SU-DHL-6 (cell line): ENCODE measurements around the gene CHST13.

Experiments used
- H2AFZ ChIP-seq: fragments of 200-600 bp; sonication (generic); 2 replicates; pipeline ENCODE4 v1.6.1; 2014; ENCODE audit warnings: low read depth, mild to moderate bottlenecking, moderate library complexity, mixed read lengths, antibody characterized with exemption, low read length; ENCODE audit not compliant: severe bottlenecking
- H3F3A ChIP-seq: fragments of 200-600 bp; shearing (Covaris generic); 2 replicates; pipeline ENCODE4 v1.6.0; 2016; ENCODE audit warnings: antibody characterized with exemption, mild to moderate bottlenecking; ENCODE audit not compliant: insufficient read depth
- H3K27ac ChIP-seq: fragments of 200-600 bp; sonication (generic); 2 replicates; pipeline ENCODE4 v1.5.1; 2016; ENCODE audit warnings: low read depth, mild to moderate bottlenecking, low read length, moderate library complexity, mixed read lengths
- H3K27me3 ChIP-seq: fragments of 200-600 bp; sonication (generic), shearing (Covaris generic); 2 replicates; pipeline ENCODE4 v1.6.0; 2014; ENCODE audit warnings: mild to moderate bottlenecking, low read length
- H3K36me3 ChIP-seq: fragments of 200-600 bp; sonication (generic); 2 replicates; pipeline ENCODE4 v1.6.1; 2014; ENCODE audit warnings: mild to moderate bottlenecking, low read length, mixed read lengths
- H3K4me2 ChIP-seq: fragments of 300-600, 200-600 bp; shearing (Covaris generic), sonication (generic); 2 replicates; pipeline ENCODE4 v1.6.0; 2014; ENCODE audit warnings: low read length, low read depth, mild to moderate bottlenecking; ENCODE audit not compliant: poor library complexity, severe bottlenecking
- H3K4me3 ChIP-seq: fragments of 200-600 bp; sonication (generic); 2 replicates; pipeline ENCODE4 v1.5.1; 2014; ENCODE audit warnings: antibody characterized with exemption, low read length, mild to moderate bottlenecking, mixed read lengths; ENCODE audit not compliant: insufficient read depth, poor library complexity, severe bottlenecking
- H3K79me2 ChIP-seq: fragments of 200-600 bp; sonication (generic); 2 replicates; pipeline ENCODE4 v1.6.1; 2014; ENCODE audit warnings: mild to moderate bottlenecking, low read length, moderate library complexity; ENCODE audit not compliant: insufficient read depth
- H3K9ac ChIP-seq: fragments of 200-600 bp; sonication (generic); 2 replicates; pipeline ENCODE4 v1.7.0; 2014; ENCODE audit warnings: mild to moderate bottlenecking, low read length
- H3K9me2 ChIP-seq: fragments of 200-600 bp; sonication (generic); replicated peaks from 2 replicates; pipeline ENCODE4 v1.6.1; 2014; ENCODE audit warnings: low read length; ENCODE audit not compliant: insufficient read depth
- H3K9me3 ChIP-seq: fragments of 200-600 bp; sonication (generic); 2 replicates; pipeline ENCODE4 v1.6.1; 2014; ENCODE audit warnings: low read length, mixed read lengths; ENCODE audit not compliant: insufficient read depth
- H4K20me1 ChIP-seq: fragments of 200-600 bp; sonication (generic); 2 replicates; pipeline ENCODE4 v1.6.1; 2014; ENCODE audit warnings: low read depth, mild to moderate bottlenecking, antibody characterized with exemption, low read length, moderate library complexity, mixed read lengths
- CTCF ChIP-seq: fragments of 200-600 bp; sonication (generic); IDR thresholded peaks from one replicate; pipeline ENCODE4 v1.5.1; 2017; ENCODE audit warnings: antibody characterized with exemption, mild to moderate bottlenecking, low read length, moderate library complexity; ENCODE audit not compliant: insufficient read depth, poor library complexity, severe bottlenecking
- EZH2phosphoT487 ChIP-seq: fragments of 200-600 bp; sonication (generic), shearing (Covaris generic); conservative IDR thresholded peaks from 2 replicates; pipeline ENCODE4 v1.6.1; 2018; ENCODE audit warnings: mild to moderate bottlenecking, antibody characterized with exemption, low read length, moderate library complexity, mixed read lengths

CHST13 gene

GRCh38 chr3:126567696-126568438 lies 43.9 kb downstream of the CHST13 start:
- H3K9ac ChIP-seq = no peak overlapping the region
- no peak overlapping the region for H3K4me2 ChIP-seq
- H3K9me2 ChIP-seq = no peaks in the 10 kb centered on the region
- H2AFZ ChIP-seq = no peak overlapping the region
- H4K20me1 ChIP-seq = no peaks in the 10 kb centered on the region
- H3K9me3 ChIP-seq = no peaks in the 10 kb centered on the region
- no peaks in the 10 kb centered on the region for H3K27me3 ChIP-seq
- no peaks in the 10 kb centered on the region for H3F3A ChIP-seq
- no peaks in the 10 kb centered on the region for H3K79me2 ChIP-seq
- no peak overlapping the region for H3K27ac ChIP-seq
- no peak overlapping the region for H3K4me3 ChIP-seq
- no peaks in the 10 kb centered on the region for H3K36me3 ChIP-seq
- TF ChIP-seq EZH2phosphoT487 (no peak), CTCF (no peak)

- Histone ChIP-seq H3K27me3 (no peaks in the 10 kb centered on the region), H3K9ac (no peak overlapping the region), H3K79me2 (no peaks in the 10 kb centered on the region), H3F3A (no peaks in the 10 kb centered on the region), H3K9me2 (no peaks in the 10 kb centered on the region), H4K20me1 (no peaks in the 10 kb centered on the region), H3K9me3 (no peaks in the 10 kb centered on the region), H3K27ac (no peak overlapping the region), H3K36me3 (no peaks in the 10 kb centered on the region), H3K4me2 (no peak overlapping the region), H3K4me3 (no peak overlapping the region), H2AFZ (no peak overlapping the region)
- TF ChIP-seq CTCF (no peak), EZH2phosphoT487 (no peak)
These were observed 44.9 kb downstream of the CHST13 start for GRCh38 chr3:126568776-126569342.

GRCh38 chr3:126569390-126569975 lies 45.5 kb downstream of the CHST13 start:
- H3K9me3 ChIP-seq = no peaks in the 10 kb centered on the region
- H3K79me2 ChIP-seq = no peaks in the 10 kb centered on the region
- H3K4me2 ChIP-seq = no peak overlapping the region
- H3K9ac ChIP-seq = no peak overlapping the region
- no peak for TF ChIP-seq CTCF
- no peak for TF ChIP-seq EZH2phosphoT487
- H3K27me3 ChIP-seq = no peaks in the 10 kb centered on the region
- H3K9me2 ChIP-seq = no peaks in the 10 kb centered on the region
- H3K4me3 ChIP-seq = no peak overlapping the region
- H3F3A ChIP-seq = no peaks in the 10 kb centered on the region
- no peaks in the 10 kb centered on the region for H4K20me1 ChIP-seq
- no peaks in the 10 kb centered on the region for H3K36me3 ChIP-seq
- H3K27ac ChIP-seq = no peak overlapping the region
- H2AFZ ChIP-seq = no peak overlapping the region
